ENCODE data around the gene UPK3BL1. TPM values are rescaled to one million over a fixed set of nuclear protein-coding genes. Genes with fewer than 3 reads are reported as not detected.
"Not testable (repeated sequence)": the region's sequence is repeated elsewhere in the genome, so short reads cannot be mapped to it uniquely, and the experiment has no call there.

UPK3BL1 gene
- total and polyA plus RNA-seq, 2 of the 4 experiments (the other 2 are of a cell fraction): 1.6 to 21.1 TPM

DNA sequence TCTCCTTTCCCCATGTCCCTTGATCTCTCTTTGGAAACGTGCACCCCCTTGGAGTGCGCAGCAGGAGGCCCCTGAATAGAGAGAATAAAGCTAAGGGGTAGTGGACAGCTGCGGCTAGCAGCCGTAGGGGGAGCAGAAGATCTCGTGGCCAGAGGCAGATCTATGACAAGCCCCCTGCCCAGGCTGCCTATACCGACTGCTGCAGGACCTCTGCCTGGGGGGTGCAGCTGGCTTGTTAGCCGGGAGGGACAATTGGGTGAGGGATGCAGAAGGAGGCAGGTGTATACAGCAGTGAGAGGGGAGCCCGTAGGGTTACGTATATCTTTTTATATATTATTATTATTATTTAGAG, 29.3 kb upstream of the UPK3BL1 start:
- H2AK5ac ChIP-seq (ENCODE audit: low read depth, low read length); H2BK120ac ChIP-seq (ENCODE audit: low read depth, low read length); H3K36me3 ChIP-seq (ENCODE audit: control insufficient read depth, insufficient read depth, low read length); H3K56ac ChIP-seq (ENCODE audit: extremely low read depth, insufficient read depth, low read length); H3K4ac ChIP-seq (ENCODE audit: low read depth, low read length); H3K27ac ChIP-seq (ENCODE audit: insufficient read depth, low read length); POLR2A ChIA-PET (ENCODE audit: unreplicated experiment); H3K9ac ChIP-seq (ENCODE audit: low read depth, low read length); H3K23ac ChIP-seq (ENCODE audit: low read depth, low read length); BruUV-seq (replicated peaks); H2BK15ac ChIP-seq (ENCODE audit: low read depth, low read length); H3K79me1 ChIP-seq (ENCODE audit: low read depth in 1 of 2, low read length in 2 of 2); H2AK9ac ChIP-seq (replicated peaks; ENCODE audit: low read depth, low read length, poor library complexity); H3K4me1 ChIP-seq (ENCODE audit: control insufficient read depth, insufficient read depth, low read length); H4K5ac ChIP-seq (ENCODE audit: low read depth, low read length); in situ Hi-C loops (cut with MboI; ENCODE audit: low sequenced_read_pairs); H3K14ac ChIP-seq (replicated peaks; ENCODE audit: low read depth, low read length); H2BK20ac ChIP-seq (ENCODE audit: low read depth, low read length); dilution Hi-C loops (cut with HindIII; ENCODE audit: low sequenced_read_pairs, unreplicated experiment); CTCF ChIA-PET; H4K91ac ChIP-seq (ENCODE audit: insufficient read depth, low read depth, low read length); H3K9me1 ChIP-seq (ENCODE audit: insufficient read depth, low read length); H4K20me1 ChIP-seq (ENCODE audit: insufficient read depth, low read length); H3K4me3 ChIP-seq (ENCODE audit: insufficient read depth, low read depth, low read length); H2BK5ac ChIP-seq (ENCODE audit: low read depth, low read length, poor library complexity, severe bottlenecking); H4K8ac ChIP-seq (ENCODE audit: low read depth in 2 of 2, low read length in 2 of 2); DNase-seq; H3K18ac ChIP-seq (ENCODE audit: low read depth, low read length); H3K4me2 ChIP-seq (ENCODE audit: low read depth, low read length); intact Hi-C loops (cut with micrococcal nuclease); H3K9me3 ChIP-seq (ENCODE audit: control insufficient read depth, insufficient read depth, low read length); H3K27me3 ChIP-seq (ENCODE audit: control insufficient read depth, insufficient read depth, low read length); H2AFZ ChIP-seq (replicated peaks; ENCODE audit: low read length, poor library complexity): not testable (repeated sequence)
- peak; percentile 27 for ATAC-seq (ENCODE audit: low read depth)
- WGBS, 2 experiments (ENCODE audit: extremely low coverage in 2 of 2, insufficient read length in 1 of 2): no CpG with 5 or more reads among the region's 9 CpGs

DNA sequence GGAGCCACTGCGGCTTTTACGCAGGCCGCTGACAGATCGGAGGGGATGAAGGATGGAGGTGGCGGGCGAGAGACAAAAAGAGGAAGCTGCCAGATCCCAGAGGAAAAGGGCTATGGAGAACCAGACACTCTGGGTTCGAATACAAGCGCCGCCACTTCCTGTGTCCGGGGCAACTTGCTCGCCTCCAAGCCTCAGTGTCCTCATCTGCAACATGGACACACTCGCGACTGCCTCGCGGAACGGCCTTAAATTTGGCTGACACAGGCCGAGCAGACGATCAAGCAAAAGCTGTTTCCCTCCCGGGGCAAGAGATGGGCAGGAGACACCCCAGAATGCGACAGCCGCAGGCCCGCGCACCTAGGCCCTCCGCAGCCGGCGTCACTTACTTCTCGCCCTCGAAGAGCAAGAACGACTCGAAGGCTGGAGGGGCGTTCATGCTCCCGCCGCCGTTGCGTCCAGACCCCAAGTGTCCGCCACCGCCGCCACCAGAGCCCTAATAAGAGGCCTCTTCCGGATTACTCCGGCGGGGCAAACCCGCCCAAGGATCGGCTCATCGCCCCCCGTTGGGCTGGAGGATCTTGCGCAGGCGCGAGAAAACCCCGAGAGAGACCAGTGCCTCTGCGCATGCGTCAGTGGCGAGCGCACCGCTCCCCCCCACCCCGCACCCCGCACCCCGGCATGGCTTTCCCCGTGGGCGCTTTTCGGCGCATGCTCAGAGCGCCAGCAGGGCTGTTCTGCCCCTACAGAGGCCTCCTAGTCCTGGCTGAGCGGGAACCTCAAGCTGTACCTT, 28.8 kb upstream of the UPK3BL1 start, which contains the start of gene POLR2J2:
Gene POLR2J2, minus strand, starts transcription at position 498 of the 790 bp plus-strand sequence. Its CDS starts 62 bp downstream, at position 436.
- H4K20me1 ChIP-seq (ENCODE audit: insufficient read depth, low read length); H3K4ac ChIP-seq (ENCODE audit: low read depth, low read length); H2BK20ac ChIP-seq (ENCODE audit: low read depth, low read length); POLR2A ChIA-PET (ENCODE audit: unreplicated experiment); in situ Hi-C loops (cut with MboI; ENCODE audit: low sequenced_read_pairs); intact Hi-C loops (cut with micrococcal nuclease); H4K5ac ChIP-seq (ENCODE audit: low read depth, low read length); H3K9me1 ChIP-seq (ENCODE audit: insufficient read depth, low read length); H3K4me1 ChIP-seq (ENCODE audit: control insufficient read depth, insufficient read depth, low read length); H2BK5ac ChIP-seq (ENCODE audit: low read depth, low read length, poor library complexity, severe bottlenecking); H3K36me3 ChIP-seq (ENCODE audit: control insufficient read depth, insufficient read depth, low read length); H2BK15ac ChIP-seq (ENCODE audit: low read depth, low read length); H3K27ac ChIP-seq (ENCODE audit: insufficient read depth, low read length); H3K4me2 ChIP-seq (ENCODE audit: low read depth, low read length); H3K23ac ChIP-seq (ENCODE audit: low read depth, low read length); H3K4me3 ChIP-seq (ENCODE audit: insufficient read depth, low read depth, low read length); H4K91ac ChIP-seq (ENCODE audit: insufficient read depth, low read depth, low read length); H2AFZ ChIP-seq (replicated peaks; ENCODE audit: low read length, poor library complexity); H3K18ac ChIP-seq (ENCODE audit: low read depth, low read length); H2AK9ac ChIP-seq (replicated peaks; ENCODE audit: low read depth, low read length, poor library complexity); H2BK120ac ChIP-seq (ENCODE audit: low read depth, low read length); H3K14ac ChIP-seq (replicated peaks; ENCODE audit: low read depth, low read length); CTCF ChIA-PET; H3K9ac ChIP-seq (ENCODE audit: low read depth, low read length); H3K79me1 ChIP-seq (ENCODE audit: low read depth in 1 of 2, low read length in 2 of 2); H3K56ac ChIP-seq (ENCODE audit: extremely low read depth, insufficient read depth, low read length); BruUV-seq (replicated peaks); H3K27me3 ChIP-seq (ENCODE audit: control insufficient read depth, insufficient read depth, low read length); DNase-seq; H4K8ac ChIP-seq (ENCODE audit: low read depth in 2 of 2, low read length in 2 of 2); H2AK5ac ChIP-seq (ENCODE audit: low read depth, low read length); dilution Hi-C loops (cut with HindIII; ENCODE audit: low sequenced_read_pairs, unreplicated experiment); H3K9me3 ChIP-seq (ENCODE audit: control insufficient read depth, insufficient read depth, low read length): not testable (repeated sequence)
- WGBS, 2 experiments (ENCODE audit: extremely low coverage in 2 of 2, insufficient read length in 1 of 2): no CpG with 5 or more reads among the region's 63 CpGs
- peak; percentile 74 for ATAC-seq (ENCODE audit: low read depth)

All from IMR-90 (cell line).